PC-3 (cell line): ENCODE results near the gene KATNA1. TPM values are rescaled to one million over a fixed set of nuclear protein-coding genes. Genes with fewer than 3 reads are reported as not detected.

Source experiments
- ATAC-seq: fragments of 200-7000 bp; cut with Tn5 transposase; 2 replicates; pipeline ENCODE4 v1.9.1; 2020; ENCODE audit warnings: mild to moderate bottlenecking, moderate library complexity
- BruUV-seq: library from RNA; stranded (reverse); fragments of 400-500 nt; replicated peaks from 2 replicates; lab custom pipeline; 2021; lab: Mats Ljungman, UMichigan
- CTCF ChIA-PET: fragments of 300-600 bp; sonication (Branson Sonifier 250); formaldehyde crosslinking; loops from one replicate; lab custom pipeline; 2022; ENCODE audit warnings: antibody characterized with exemption; lab: Charles Lee
- POLR2A ChIA-PET: fragments of 300-600 bp; sonication (Branson Sonifier 250); formaldehyde crosslinking; loops from one replicate; lab custom pipeline; 2022; ENCODE audit warnings: antibody characterized with exemption; ENCODE audit not compliant: unreplicated experiment; lab: Charles Lee
- DNase-seq: peaks from one replicate; pipeline ENCODE4 v3.0.0-alpha.2; 2015
- H2AFZ ChIP-seq: fragments of 300-600 bp; sonication (generic); 2 replicates; pipeline ENCODE4 v1.6.0; 2016; ENCODE audit warnings: antibody characterized with exemption, low read length
- H3F3A ChIP-seq: fragments of 300-600 bp; sonication (generic); one replicate; pipeline ENCODE4 v1.6.0; 2017; ENCODE audit warnings: antibody characterized with exemption, low read length, control low read depth, mild to moderate bottlenecking; ENCODE audit not compliant: unreplicated experiment
- H3K27ac ChIP-seq: fragments of 300-600 bp; sonication (generic); 2 replicates; pipeline ENCODE4 v1.5.1; 2016; ENCODE audit warnings: mild to moderate bottlenecking, low read length
- H3K27me3 ChIP-seq: fragments of 300-600 bp; sonication (generic); 2 replicates; pipeline ENCODE4 v1.6.1; 2016; ENCODE audit warnings: low read length, mixed read lengths
- H3K36me3 ChIP-seq: fragments of 300-600 bp; sonication (generic); 2 replicates; pipeline ENCODE4 v1.6.1; 2016; ENCODE audit warnings: low read depth, mixed run types, low read length, mixed read lengths
- H3K4me1 ChIP-seq: fragments of 300-600 bp; sonication (generic); 2 replicates; pipeline ENCODE4 v1.5.1; 2016; ENCODE audit warnings: low read length; ENCODE audit not compliant: insufficient read depth
- H3K4me2 ChIP-seq: fragments of 300-600 bp; sonication (generic); 2 replicates; pipeline ENCODE4 v1.6.0; 2016; ENCODE audit warnings: low read length
- H3K4me3 ChIP-seq: fragments of 300-600 bp; sonication (generic); 2 replicates; pipeline ENCODE4 v1.5.1; 2016; ENCODE audit warnings: mild to moderate bottlenecking, low read length, mixed read lengths
- H3K79me2 ChIP-seq: fragments of 300-600 bp; sonication (generic); 2 replicates; pipeline ENCODE4 v1.6.1; 2017; ENCODE audit warnings: low read length, mixed read lengths
- H3K9ac ChIP-seq: fragments of 300-600 bp; sonication (generic); 2 replicates; pipeline ENCODE4 v1.6.0; 2016; ENCODE audit warnings: mild to moderate bottlenecking, low read length
- H3K9me2 ChIP-seq: fragments of 300-600 bp; sonication (generic); replicated peaks from 2 replicates; pipeline ENCODE4 v1.6.1; 2016; ENCODE audit warnings: mixed run types, low read length, mixed read lengths
- H3K9me3 ChIP-seq: fragments of 300-600 bp; sonication (generic); 2 replicates; pipeline ENCODE4 v1.6.1; 2016; ENCODE audit warnings: low read length, mixed read lengths
- H4K20me1 ChIP-seq: fragments of 300-600 bp; sonication (generic); 2 replicates; pipeline ENCODE4 v1.6.1; 2016; ENCODE audit warnings: low read length, mixed read lengths
- EZH2 ChIP-seq: fragments of 300-600 bp; sonication (generic); IDR thresholded peaks from one replicate; pipeline ENCODE4 v1.6.1; 2017; ENCODE audit warnings: antibody characterized with exemption, mild to moderate bottlenecking, low read length; ENCODE audit not compliant: unreplicated experiment
- EZH2phosphoT487 ChIP-seq: fragments of 300-600 bp; sonication (generic); IDR thresholded peaks from 2 replicates; pipeline ENCODE4 v1.6.1; 2018; ENCODE audit warnings: mild to moderate bottlenecking, antibody characterized with exemption, low read length, borderline replicate concordance
- intact Hi-C: fragments of 100-400 bp; cut with micrococcal nuclease; formaldehyde crosslinking; loops from 2 replicates; pipeline ENCODE4 v1.9.0; 2023
- total RNA-seq: library from RNA; depleted of rRNA; stranded (reverse); fragments of >200 nt; gene quantifications from 2 replicates; pipeline ENCODE4 v1.2.3, GENCODE V29; 2014
- TF ChIP-seq, protein P1 (sequence below): fragments of 300-600 bp; sonication (generic); conservative IDR thresholded peaks from 2 replicates; pipeline ENCODE4 v1.5.1; 2017; ENCODE audit warnings: antibody characterized with exemption, low read depth, mild to moderate bottlenecking, low read length

Gene KATNA1
- total RNA-seq, 1 experiment from 2014 or later = 18.1 TPM

DNA sequence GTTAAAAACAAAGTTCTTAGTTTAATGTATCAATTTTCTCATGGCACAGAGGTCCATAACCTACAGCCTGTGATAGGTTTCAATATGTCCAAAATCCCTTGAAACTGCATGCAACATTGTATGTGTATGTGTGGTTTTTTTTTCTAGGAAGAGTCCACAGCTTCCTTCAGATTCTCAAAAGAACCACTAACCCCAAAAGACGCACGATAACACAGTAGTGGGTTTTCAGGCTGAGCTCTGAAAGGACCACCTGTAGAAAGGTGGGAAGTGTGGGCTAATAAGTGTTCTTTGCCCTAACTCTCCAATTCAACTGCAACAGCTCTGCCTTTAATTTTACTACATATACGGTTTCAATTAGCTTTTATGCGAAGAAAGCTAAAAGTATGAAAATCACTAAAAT is 11.5 kb upstream of the KATNA1 start:
- TSS peak; percentile 11 for BruUV-seq
- ATAC-seq (no peak), DNase-seq (no peak)
- TF ChIP-seq EZH2 (no peak), EZH2phosphoT487 (no peak)
- TF ChIP-seq, protein P1, sequence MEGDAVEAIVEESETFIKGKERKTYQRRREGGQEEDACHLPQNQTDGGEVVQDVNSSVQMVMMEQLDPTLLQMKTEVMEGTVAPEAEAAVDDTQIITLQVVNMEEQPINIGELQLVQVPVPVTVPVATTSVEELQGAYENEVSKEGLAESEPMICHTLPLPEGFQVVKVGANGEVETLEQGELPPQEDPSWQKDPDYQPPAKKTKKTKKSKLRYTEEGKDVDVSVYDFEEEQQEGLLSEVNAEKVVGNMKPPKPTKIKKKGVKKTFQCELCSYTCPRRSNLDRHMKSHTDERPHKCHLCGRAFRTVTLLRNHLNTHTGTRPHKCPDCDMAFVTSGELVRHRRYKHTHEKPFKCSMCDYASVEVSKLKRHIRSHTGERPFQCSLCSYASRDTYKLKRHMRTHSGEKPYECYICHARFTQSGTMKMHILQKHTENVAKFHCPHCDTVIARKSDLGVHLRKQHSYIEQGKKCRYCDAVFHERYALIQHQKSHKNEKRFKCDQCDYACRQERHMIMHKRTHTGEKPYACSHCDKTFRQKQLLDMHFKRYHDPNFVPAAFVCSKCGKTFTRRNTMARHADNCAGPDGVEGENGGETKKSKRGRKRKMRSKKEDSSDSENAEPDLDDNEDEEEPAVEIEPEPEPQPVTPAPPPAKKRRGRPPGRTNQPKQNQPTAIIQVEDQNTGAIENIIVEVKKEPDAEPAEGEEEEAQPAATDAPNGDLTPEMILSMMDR = no peak
- Histone ChIP-seq H3K4me1 (0 out of 2 replicates have a peak, but pooled peaks cover 4% of the 10 kb centered on the region), H3K36me3 (peaks cover 4% of the 10 kb centered on the region; the same call in 1 of the 2 replicates), H3K9me3 (no peaks in the 10 kb centered on the region), H3K4me3 (no peak overlapping the region), H4K20me1 (no peaks in the 10 kb centered on the region), H3K27me3 (no peaks in the 10 kb centered on the region), H3K27ac (no peak overlapping the region), H3K79me2 (no peaks in the 10 kb centered on the region), H3F3A (no peaks in the 10 kb centered on the region), H2AFZ (no peak overlapping the region), H3K4me2 (no peak overlapping the region), H3K9me2 (no peaks in the 10 kb centered on the region), H3K9ac (no peak overlapping the region)
- ChIA-PET POLR2A (no interaction called here), CTCF (no interaction called here)
- intact Hi-C loops = no loop called here

DNA sequence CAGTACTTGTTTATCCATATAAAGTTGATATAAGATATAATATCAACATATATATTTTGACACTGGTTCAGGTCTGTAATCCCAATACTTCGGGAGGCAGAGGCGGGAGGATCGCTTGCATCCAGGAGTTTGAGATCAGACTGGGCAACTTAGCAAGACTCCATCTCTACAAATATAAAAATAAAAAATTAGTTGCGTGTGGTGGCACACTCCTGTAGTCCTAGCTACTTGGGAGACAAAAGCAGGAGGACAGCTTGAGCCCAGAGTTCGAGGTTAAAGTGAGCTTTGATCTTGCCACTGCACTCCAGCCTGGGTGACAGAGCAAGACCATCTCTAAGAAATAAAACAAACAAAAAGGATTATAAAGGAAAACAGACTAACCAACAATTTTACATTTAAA is 8.9 kb upstream of the KATNA1 start:
- no peak overlapping the region for H3K9ac ChIP-seq
- no peaks in the 10 kb centered on the region for H4K20me1 ChIP-seq
- POLR2A ChIA-PET = no interaction called here
- no peak for TF ChIP-seq EZH2
- TF ChIP-seq EZH2phosphoT487 = no peak
- TF ChIP-seq, protein P1 = no peak
- H3K4me2 ChIP-seq = no peak overlapping the region
- H3K4me3 ChIP-seq = no peak overlapping the region
- H3K4me1 ChIP-seq = 0 out of 2 replicates have a peak, but pooled peaks cover 4% of the 10 kb centered on the region
- no peak overlapping the region for H3K27ac ChIP-seq
- H2AFZ ChIP-seq = no peak overlapping the region
- CTCF ChIA-PET = no interaction called here
- peaks cover 4% of the 10 kb centered on the region; the same call in 1 of the 2 replicates for H3K36me3 ChIP-seq
- no peak for DNase-seq
- no peaks in the 10 kb centered on the region for H3K27me3 ChIP-seq
- H3K79me2 ChIP-seq = no peaks in the 10 kb centered on the region
- BruUV-seq = no TSS peak
- no peak for ATAC-seq
- H3K9me3 ChIP-seq = no peaks in the 10 kb centered on the region
- H3K9me2 ChIP-seq = no peaks in the 10 kb centered on the region
- H3F3A ChIP-seq = no peaks in the 10 kb centered on the region
- intact Hi-C loops = no loop called here

DNA sequence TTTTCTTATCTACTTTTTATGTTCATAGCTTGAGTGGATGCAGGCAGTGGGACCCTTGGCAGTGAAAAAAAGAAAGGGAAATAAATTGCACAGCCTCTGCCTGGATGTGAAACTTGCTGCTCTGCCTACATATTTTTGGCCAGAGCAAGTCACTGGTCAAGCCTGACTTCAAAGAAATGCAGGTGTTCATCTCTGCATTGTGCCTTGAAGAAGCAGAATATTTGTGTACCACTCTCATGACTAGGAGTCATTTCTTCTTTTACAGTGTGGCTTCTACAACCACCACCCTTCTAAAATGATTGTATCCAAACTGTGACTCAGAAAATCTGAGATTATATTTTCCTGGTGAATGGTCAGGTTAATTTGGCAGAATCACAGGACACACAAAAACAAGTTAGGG is 2.5 kb upstream of the KATNA1 start:
- intact Hi-C loops = no loop called here
- Histone ChIP-seq H3K4me1 (peaks cover 10% of the 10 kb centered on the region), H3F3A (no peaks in the 10 kb centered on the region), H3K9ac (no peak overlapping the region), H3K79me2 (peaks cover 22% of the 10 kb centered on the region), H3K27ac (no peak overlapping the region), H3K27me3 (no peaks in the 10 kb centered on the region), H3K9me2 (no peaks in the 10 kb centered on the region), H3K9me3 (no peaks in the 10 kb centered on the region), H2AFZ (no peak overlapping the region), H3K36me3 (no peaks in the 10 kb centered on the region), H3K4me2 (no peak overlapping the region), H4K20me1 (no peaks in the 10 kb centered on the region), H3K4me3 (no peak overlapping the region)
- no peak for DNase-seq
- TF ChIP-seq EZH2phosphoT487 (no peak), EZH2 (no peak)
- TF ChIP-seq, protein P1 = no peak
- ChIA-PET POLR2A (no interaction called here), CTCF (no interaction called here)
- no TSS peak for BruUV-seq
- ATAC-seq = no peak
